Astrocyte (in vitro differentiated cells and primary cell): ENCODE measurements around the gene SLC39A8.

Source experiments
- EZH2 ChIP-seq: IDR thresholded peaks from 2 replicates; pipeline ENCODE4 v1.6.1; 2012; ENCODE audit warnings: mild to moderate bottlenecking, low read length, inconsistent platforms; ENCODE audit not compliant: insufficient read depth
- TF ChIP-seq, protein P1 (sequence below): IDR thresholded peaks from 2 replicates; pipeline ENCODE4 v1.5.1; 2011; ENCODE audit warnings: low read depth, mild to moderate bottlenecking, inconsistent platforms, low read length, moderate library complexity; ENCODE audit not compliant: insufficient read depth

DNA sequence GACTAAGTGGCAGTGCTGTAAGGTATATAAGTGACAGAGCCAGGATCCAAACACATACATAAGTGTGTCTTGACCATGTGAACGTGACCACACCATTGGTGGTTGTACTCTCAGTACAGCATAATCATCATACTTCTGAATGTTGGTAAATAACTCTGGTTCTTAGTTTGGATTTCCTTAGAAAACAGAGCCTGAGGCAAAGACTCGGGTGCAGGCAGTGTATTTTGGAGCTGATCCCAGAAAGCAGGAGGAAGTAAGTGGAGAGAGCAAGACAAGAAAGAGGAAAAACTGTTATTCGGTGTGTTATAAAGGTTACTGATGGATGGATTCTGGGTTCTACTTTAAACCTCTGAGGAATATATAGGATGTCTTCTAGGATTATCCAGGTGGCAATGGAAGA is 127.9 kb downstream of the SLC39A8 start:
- TF ChIP-seq, protein P1, sequence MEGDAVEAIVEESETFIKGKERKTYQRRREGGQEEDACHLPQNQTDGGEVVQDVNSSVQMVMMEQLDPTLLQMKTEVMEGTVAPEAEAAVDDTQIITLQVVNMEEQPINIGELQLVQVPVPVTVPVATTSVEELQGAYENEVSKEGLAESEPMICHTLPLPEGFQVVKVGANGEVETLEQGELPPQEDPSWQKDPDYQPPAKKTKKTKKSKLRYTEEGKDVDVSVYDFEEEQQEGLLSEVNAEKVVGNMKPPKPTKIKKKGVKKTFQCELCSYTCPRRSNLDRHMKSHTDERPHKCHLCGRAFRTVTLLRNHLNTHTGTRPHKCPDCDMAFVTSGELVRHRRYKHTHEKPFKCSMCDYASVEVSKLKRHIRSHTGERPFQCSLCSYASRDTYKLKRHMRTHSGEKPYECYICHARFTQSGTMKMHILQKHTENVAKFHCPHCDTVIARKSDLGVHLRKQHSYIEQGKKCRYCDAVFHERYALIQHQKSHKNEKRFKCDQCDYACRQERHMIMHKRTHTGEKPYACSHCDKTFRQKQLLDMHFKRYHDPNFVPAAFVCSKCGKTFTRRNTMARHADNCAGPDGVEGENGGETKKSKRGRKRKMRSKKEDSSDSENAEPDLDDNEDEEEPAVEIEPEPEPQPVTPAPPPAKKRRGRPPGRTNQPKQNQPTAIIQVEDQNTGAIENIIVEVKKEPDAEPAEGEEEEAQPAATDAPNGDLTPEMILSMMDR, result no peak
- TF ChIP-seq EZH2, result no peak
